ENCODE measurements around the gene BGLAP. TPM values are rescaled to one million over a fixed set of nuclear protein-coding genes. Genes with fewer than 3 reads are reported as not detected.

The BGLAP gene
- polyA plus RNA-seq, 3 donors: 2.2 TPM; not detected in 2

- H3K9me3 ChIP-seq (replicated peaks in 1 of 2; ENCODE audit: control insufficient read depth in 1 of 2, insufficient read depth in 1 of 2, low read length in 2 of 2): no peaks in the 10 kb centered on the region
- no peaks in the 10 kb centered on the region for H3K4me1 ChIP-seq (ENCODE audit: control insufficient read depth in 1 of 2, insufficient read depth in 2 of 2, low read length in 2 of 2)
- Mint-ChIP-seq H3K4me1 (peaks cover 4% of the 10 kb centered on the region), H3K27ac (peak overlapping the region in 1 of 7 donors; percentile 32), H3K27me3 (ENCODE audit: low read depth in 3 of 3) (no peaks in the 10 kb centered on the region), H3K4me3 (no peak overlapping the region), H3K9me3 (peaks cover 0 to 1% (median 0%) of the 10 kb centered on the region in 7 donors), H3K36me3 (peaks cover 47 to 61% of the 10 kb centered on the region in 2 donors)
- H3K79me2 ChIP-seq (ENCODE audit: insufficient read depth, low read length): no peaks in the 10 kb centered on the region
- TF ChIP-seq CTCF (IDR thresholded peaks at IDR 0.05): no peak
- H4K20me1 ChIP-seq (ENCODE audit: insufficient read depth, low read length): no peaks in the 10 kb centered on the region
- intact Hi-C loops (cut with micrococcal nuclease): loop anchor here in 1 of 2 donors (5.0 kb wide), 2 partner anchors 81 to 136 kb away; no protein-coding TSS in a partner anchor
- WGBS (ENCODE audit: insufficient coverage): no CpG with 5 or more reads among the region's 7 CpGs
- H3K27me3 ChIP-seq (ENCODE audit: control insufficient read depth in 2 of 2, insufficient read depth in 2 of 2, low read length in 2 of 2): no peaks in the 10 kb centered on the region
- H3K27ac ChIP-seq (ENCODE audit: low read depth in 1 of 2, low read length in 2 of 2): no peak overlapping the region
- no peak overlapping the region for H3K4me3 ChIP-seq (replicated peaks in 1 of 3; ENCODE audit: low read depth in 2 of 3, low read length in 3 of 3)
- H3K9ac ChIP-seq (ENCODE audit: insufficient read depth, low read length, poor library complexity, severe bottlenecking): no peak overlapping the region
- H2AFZ ChIP-seq (ENCODE audit: insufficient read depth, low read depth, low read length, poor library complexity, severe bottlenecking): no peak overlapping the region
- H3K36me3 ChIP-seq (replicated peaks in 1 of 2; ENCODE audit: control insufficient read depth in 1 of 2, insufficient read depth in 2 of 2, low read length in 2 of 2): peaks cover 27 to 63% of the 10 kb centered on the region in 2 donors
- no peak for DNase-seq
- no peak overlapping the region for H3K4me2 ChIP-seq (replicated peaks; ENCODE audit: extremely low read depth, low read length, poor library complexity, severe bottlenecking)
Observed at GRCh38 chr1:156228501-156228900, 13.5 kb upstream of the BGLAP start.

- intact Hi-C loops (cut with micrococcal nuclease): loop anchor here in 1 of 2 donors (5.0 kb wide), 2 partner anchors 83 to 138 kb away; no protein-coding TSS in a partner anchor
- H3K4me1 Mint-ChIP-seq: peaks cover 4% of the 10 kb centered on the region
- no peak overlapping the region for H3K4me2 ChIP-seq (replicated peaks; ENCODE audit: extremely low read depth, low read length, poor library complexity, severe bottlenecking)
- no peak for TF ChIP-seq CTCF (IDR thresholded peaks at IDR 0.05)
- H4K20me1 ChIP-seq (ENCODE audit: insufficient read depth, low read length): no peaks in the 10 kb centered on the region
- no peak for DNase-seq
- no peaks in the 10 kb centered on the region for H3K9me3 ChIP-seq (replicated peaks in 1 of 2; ENCODE audit: control insufficient read depth in 1 of 2, insufficient read depth in 1 of 2, low read length in 2 of 2)
- no peaks in the 10 kb centered on the region for H3K27me3 ChIP-seq (ENCODE audit: control insufficient read depth in 2 of 2, insufficient read depth in 2 of 2, low read length in 2 of 2)
- 85% methylated on average over 4 of the region's 11 CpGs for WGBS (ENCODE audit: insufficient coverage)
- no peak overlapping the region for H3K9ac ChIP-seq (ENCODE audit: insufficient read depth, low read length, poor library complexity, severe bottlenecking)
- peaks cover 35 to 68% of the 10 kb centered on the region in 2 donors for H3K36me3 ChIP-seq (replicated peaks in 1 of 2; ENCODE audit: control insufficient read depth in 1 of 2, insufficient read depth in 2 of 2, low read length in 2 of 2)
- H3K4me3 Mint-ChIP-seq: no peak overlapping the region
- peaks cover 51 to 66% of the 10 kb centered on the region in 2 donors for H3K36me3 Mint-ChIP-seq
- H3K27ac ChIP-seq (ENCODE audit: low read depth in 1 of 2, low read length in 2 of 2): no peak overlapping the region
- H3K27ac Mint-ChIP-seq: no peak overlapping the region
- no peak overlapping the region for H2AFZ ChIP-seq (ENCODE audit: insufficient read depth, low read depth, low read length, poor library complexity, severe bottlenecking)
- H3K4me1 ChIP-seq (ENCODE audit: control insufficient read depth in 1 of 2, insufficient read depth in 2 of 2, low read length in 2 of 2): no peaks in the 10 kb centered on the region
- no peak overlapping the region for H3K4me3 ChIP-seq (replicated peaks in 1 of 3; ENCODE audit: low read depth in 2 of 3, low read length in 3 of 3)
- H3K27me3 Mint-ChIP-seq (ENCODE audit: low read depth in 3 of 3): no peaks in the 10 kb centered on the region
- H3K9me3 Mint-ChIP-seq: peaks cover 0 to 1% (median 0%) of the 10 kb centered on the region in 7 donors
- no peaks in the 10 kb centered on the region for H3K79me2 ChIP-seq (ENCODE audit: insufficient read depth, low read length)
Observed at GRCh38 chr1:156229809-156230472, 12.0 kb upstream of the BGLAP start.

Measured in CD14-positive monocyte (primary cell).